ENCODE measurements around the gene CFAP298. TPM values are rescaled to one million over a fixed set of nuclear protein-coding genes. Genes with fewer than 3 reads are reported as not detected.

Gene CFAP298
- total and polyA plus RNA-seq, 2 of the 13 experiments (the other 11 are each of a cell fraction or from before 2014, with no cell fraction given), result 21.2 to 62.2 TPM

DNA sequence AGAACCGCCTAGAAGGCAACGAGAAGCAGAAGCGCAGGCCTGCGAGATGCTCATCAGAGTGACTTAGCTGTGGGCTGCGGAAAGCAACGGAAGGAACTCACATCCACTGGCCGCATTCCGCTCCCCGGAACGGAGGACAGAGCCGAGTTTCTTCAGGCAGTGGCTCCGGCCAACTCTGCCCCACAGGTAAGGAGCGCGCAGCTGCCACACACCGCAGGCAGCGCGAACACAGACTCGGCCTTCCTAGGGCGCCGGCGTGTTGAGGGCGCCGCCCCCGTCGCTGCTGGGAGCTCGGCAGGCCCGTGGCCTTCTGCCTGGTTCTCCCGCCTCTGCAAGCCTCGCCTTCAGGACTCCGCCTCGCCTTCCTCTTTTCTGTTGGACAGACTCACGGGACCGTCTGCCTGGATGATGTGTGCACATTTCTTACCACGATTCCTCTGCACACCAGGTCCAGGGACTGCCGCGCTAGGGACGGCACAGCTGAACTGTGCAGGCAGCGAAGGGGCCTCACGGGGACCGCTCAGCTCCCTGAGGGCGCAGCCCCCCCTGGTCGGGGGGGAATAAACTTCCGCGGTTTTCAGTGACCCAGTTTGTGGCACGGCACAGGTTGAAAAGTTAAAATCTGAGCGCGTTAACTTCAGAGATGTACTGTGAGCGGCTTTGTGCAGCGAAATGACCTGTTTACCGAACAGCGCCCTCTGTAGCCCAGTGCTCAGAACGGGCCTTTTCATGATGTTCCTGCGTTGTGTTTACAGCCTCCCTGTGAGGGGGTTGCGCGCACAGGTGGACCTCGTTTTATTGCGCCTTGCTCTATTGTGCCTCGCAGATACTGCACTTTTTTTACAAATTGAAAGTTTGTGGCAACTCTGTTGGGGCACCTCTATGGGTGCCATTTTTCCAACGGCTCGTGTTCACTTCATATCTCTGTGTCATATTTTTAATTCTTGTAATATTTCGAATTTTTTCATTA is 42.6 kb downstream of the CFAP298 start (continued):
- TF ChIP-seq, protein P1, sequence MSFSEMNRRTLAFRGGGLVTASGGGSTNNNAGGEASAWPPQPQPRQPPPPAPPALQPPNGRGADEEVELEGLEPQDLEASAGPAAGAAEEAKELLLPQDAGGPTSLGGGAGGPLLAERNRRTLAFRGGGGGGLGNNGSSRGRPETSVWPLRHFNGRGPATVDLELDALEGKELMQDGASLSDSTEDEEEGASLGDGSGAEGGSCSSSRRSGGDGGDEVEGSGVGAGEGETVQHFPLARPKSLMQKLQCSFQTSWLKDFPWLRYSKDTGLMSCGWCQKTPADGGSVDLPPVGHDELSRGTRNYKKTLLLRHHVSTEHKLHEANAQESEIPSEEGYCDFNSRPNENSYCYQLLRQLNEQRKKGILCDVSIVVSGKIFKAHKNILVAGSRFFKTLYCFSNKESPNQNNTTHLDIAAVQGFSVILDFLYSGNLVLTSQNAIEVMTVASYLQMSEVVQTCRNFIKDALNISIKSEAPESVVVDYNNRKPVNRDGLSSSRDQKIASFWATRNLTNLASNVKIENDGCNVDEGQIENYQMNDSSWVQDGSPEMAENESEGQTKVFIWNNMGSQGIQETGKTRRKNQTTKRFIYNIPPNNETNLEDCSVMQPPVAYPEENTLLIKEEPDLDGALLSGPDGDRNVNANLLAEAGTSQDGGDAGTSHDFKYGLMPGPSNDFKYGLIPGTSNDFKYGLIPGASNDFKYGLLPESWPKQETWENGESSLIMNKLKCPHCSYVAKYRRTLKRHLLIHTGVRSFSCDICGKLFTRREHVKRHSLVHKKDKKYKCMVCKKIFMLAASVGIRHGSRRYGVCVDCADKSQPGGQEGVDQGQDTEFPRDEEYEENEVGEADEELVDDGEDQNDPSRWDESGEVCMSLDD (CRISPR knock-in tag; IDR thresholded peaks at IDR 0.05; ENCODE audit: borderline replicate concordance), result no peak
- TF ChIP-seq ZKSCAN8 (CRISPR knock-in tag; IDR thresholded peaks at IDR 0.05; ENCODE audit: borderline replicate concordance), result peak; percentile 35; the same call in 1 of the 2 replicates
- peak; percentile 66; the same call in 1 of the 2 replicates for TF ChIP-seq SMAD1 (CRISPR knock-in tag; IDR thresholded peaks at IDR 0.05; ENCODE audit: borderline replicate concordance, low read depth)
- 0 out of 2 replicates have a peak, but pooled peaks have one; percentile 30 for TF ChIP-seq ZNF749 (CRISPR knock-in tag; IDR thresholded peaks at IDR 0.05; ENCODE audit: borderline replicate concordance)
- no peak for TF ChIP-seq JUND (CRISPR knock-in tag; IDR thresholded peaks at IDR 0.05)
- peak; percentile 80; the same call in 1 of the 2 replicates for TF ChIP-seq TMF1 (CRISPR knock-in tag; IDR thresholded peaks at IDR 0.05; ENCODE audit: low read depth)
- TF ChIP-seq BORCS8-MEF2B (CRISPR knock-in tag; IDR thresholded peaks at IDR 0.05), result peak; percentile 88; the same call in 1 of the 2 replicates
- TF ChIP-seq KLF12 (CRISPR knock-in tag; IDR thresholded peaks at IDR 0.05; ENCODE audit: borderline replicate concordance), result peak; percentile 46; the same call in 1 of the 2 replicates
- TF ChIP-seq, protein P2, sequence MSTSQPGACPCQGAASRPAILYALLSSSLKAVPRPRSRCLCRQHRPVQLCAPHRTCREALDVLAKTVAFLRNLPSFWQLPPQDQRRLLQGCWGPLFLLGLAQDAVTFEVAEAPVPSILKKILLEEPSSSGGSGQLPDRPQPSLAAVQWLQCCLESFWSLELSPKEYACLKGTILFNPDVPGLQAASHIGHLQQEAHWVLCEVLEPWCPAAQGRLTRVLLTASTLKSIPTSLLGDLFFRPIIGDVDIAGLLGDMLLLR (CRISPR knock-in tag; IDR thresholded peaks at IDR 0.05), result no peak; the same call in 1 of the 2 replicates
- TF ChIP-seq SPEN (CRISPR knock-in tag; IDR thresholded peaks at IDR 0.05; ENCODE audit: low read depth), result 0 out of 2 replicates have a peak, but pooled peaks have one; percentile 47
- peak; percentile 49 for TF ChIP-seq ZEB1 (IDR thresholded peaks at IDR 0.05; ENCODE audit: insufficient replicate concordance, low read depth)
- TF ChIP-seq, protein P3, sequence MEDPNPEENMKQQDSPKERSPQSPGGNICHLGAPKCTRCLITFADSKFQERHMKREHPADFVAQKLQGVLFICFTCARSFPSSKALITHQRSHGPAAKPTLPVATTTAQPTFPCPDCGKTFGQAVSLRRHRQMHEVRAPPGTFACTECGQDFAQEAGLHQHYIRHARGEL (CRISPR knock-in tag; IDR thresholded peaks at IDR 0.05), result no peak
- peak; percentile 85 for TF ChIP-seq NKX3-1 (CRISPR knock-in tag; IDR thresholded peaks at IDR 0.05)
- TF ChIP-seq PITX1 (CRISPR knock-in tag; IDR thresholded peaks at IDR 0.05), result peak; percentile 66; the same call in 1 of the 2 replicates
- TF ChIP-seq, protein P4, sequence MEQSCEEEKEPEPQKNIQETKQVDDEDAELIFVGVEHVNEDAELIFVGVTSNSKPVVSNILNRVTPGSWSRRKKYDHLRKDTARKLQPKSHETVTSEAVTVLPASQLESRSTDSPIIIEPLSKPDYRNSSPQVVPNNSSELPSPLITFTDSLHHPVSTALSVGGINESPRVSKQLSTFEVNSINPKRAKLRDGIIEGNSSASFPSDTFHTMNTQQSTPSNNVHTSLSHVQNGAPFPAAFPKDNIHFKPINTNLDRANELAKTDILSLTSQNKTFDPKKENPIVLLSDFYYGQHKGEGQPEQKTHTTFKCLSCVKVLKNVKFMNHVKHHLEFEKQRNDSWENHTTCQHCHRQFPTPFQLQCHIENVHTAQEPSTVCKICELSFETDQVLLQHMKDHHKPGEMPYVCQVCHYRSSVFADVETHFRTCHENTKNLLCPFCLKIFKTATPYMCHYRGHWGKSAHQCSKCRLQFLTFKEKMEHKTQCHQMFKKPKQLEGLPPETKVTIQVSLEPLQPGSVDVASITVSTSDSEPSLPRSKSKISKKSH (CRISPR knock-in tag; IDR thresholded peaks at IDR 0.05; ENCODE audit: borderline replicate concordance), result peak; percentile 85; the same call in 1 of the 2 replicates
- TF ChIP-seq, protein P5, sequence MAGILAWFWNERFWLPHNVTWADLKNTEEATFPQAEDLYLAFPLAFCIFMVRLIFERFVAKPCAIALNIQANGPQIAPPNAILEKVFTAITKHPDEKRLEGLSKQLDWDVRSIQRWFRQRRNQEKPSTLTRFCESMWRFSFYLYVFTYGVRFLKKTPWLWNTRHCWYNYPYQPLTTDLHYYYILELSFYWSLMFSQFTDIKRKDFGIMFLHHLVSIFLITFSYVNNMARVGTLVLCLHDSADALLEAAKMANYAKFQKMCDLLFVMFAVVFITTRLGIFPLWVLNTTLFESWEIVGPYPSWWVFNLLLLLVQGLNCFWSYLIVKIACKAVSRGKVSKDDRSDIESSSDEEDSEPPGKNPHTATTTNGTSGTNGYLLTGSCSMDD (CRISPR knock-in tag; IDR thresholded peaks at IDR 0.05), result 0 out of 2 replicates have a peak, but pooled peaks have one; percentile 24
- 0 out of 2 replicates have a peak, but pooled peaks have one; percentile 57 for TF ChIP-seq ZNF839 (CRISPR knock-in tag; IDR thresholded peaks at IDR 0.05; ENCODE audit: borderline replicate concordance)
- peak; percentile 59; the same call in 1 of the 2 replicates for TF ChIP-seq SRY (CRISPR knock-in tag; IDR thresholded peaks at IDR 0.05)
- TF ChIP-seq, protein P6, sequence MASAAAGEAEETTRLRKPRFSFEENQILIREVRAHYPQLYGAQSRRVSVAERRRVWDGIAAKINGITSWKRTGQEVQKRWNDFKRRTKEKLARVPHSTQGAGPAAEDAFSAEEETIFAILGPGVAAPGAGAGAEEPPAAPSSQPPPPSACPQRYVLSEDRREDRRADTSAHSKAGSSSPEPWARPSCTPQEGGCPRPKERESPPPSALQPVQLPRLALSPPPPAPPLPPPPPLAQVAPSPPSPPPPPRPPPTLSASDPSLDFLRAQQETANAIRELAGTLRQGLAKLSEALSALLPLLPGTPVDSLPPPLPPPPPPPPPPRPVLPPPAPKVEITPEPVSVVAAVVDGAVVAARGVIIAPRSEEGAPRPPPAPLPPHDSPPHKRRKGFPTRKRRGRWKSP (CRISPR knock-in tag; IDR thresholded peaks at IDR 0.05), result peak; percentile 87; the same call in 1 of the 2 replicates
- peak; percentile 77 for TF ChIP-seq PHF8 (CRISPR knock-in tag; IDR thresholded peaks at IDR 0.05)

Data from HepG2 (cell line).